ENCODE data around the gene FOXP1.

GRCh38 chr3:71463617-71464016 is 119.9 kb downstream of the FOXP1 start:
- TF ChIP-seq POLR2AphosphoS5 (IDR thresholded peaks at IDR 0.05; ENCODE audit: low read depth, low read length) (no peak), POLR2A (IDR thresholded peaks at IDR 0.05; ENCODE audit: low read depth, low read length) (no peak), TAF1 (IDR thresholded peaks at IDR 0.05; ENCODE audit: borderline replicate concordance, low read depth, low read length) (no peak)

Data from GM12892 (cell line).